ENCODE data around the gene UBASH3A.

Gene UBASH3A

DNA sequence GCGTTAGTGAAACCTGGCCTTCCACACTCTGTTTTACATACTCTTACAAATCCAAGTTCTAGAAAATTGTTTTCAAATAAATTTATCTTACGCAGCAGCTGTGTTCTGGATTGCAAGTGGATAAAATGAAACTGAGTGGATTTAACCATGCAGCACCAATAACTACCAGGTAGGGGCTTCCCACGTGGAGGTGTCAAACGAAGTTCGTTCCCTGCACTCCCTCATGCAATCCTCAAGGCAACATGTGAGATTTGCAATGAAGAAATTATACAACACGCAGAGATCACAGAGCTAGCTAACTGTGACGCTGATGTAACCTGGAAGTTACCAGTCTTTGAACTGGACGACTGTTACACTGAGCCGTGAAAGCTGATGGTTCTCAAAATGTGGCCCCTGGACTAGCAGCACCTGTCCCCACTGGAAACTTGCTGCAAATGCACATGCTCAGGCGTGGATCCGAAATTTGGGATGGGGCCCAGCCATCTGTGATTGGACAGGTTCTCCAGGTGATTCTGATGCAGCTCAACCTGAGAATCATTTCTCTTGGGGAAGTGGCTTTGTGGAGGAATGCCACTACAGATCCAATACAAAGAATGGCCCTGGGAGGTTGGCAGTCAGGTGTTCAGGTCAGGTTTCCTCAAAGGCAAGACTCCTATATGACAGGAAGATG is 56.0 kb downstream of the UBASH3A start:
- CTCF ChIA-PET: interaction anchor here (0.9 kb wide), 1 partner anchor 8 kb away, joined by 3 read pairs; no protein-coding TSS in a partner anchor
- Histone ChIP-seq H3K36me3 (ENCODE audit: control insufficient read depth in 2 of 2, insufficient read depth in 1 of 2, low read length in 2 of 2) (no peaks in the 10 kb centered on the region), H3K4me3 (ENCODE audit: low read depth, low read length) (no peak overlapping the region), H3K27ac (ENCODE audit: extremely low read depth, low read depth, low read length) (no peak overlapping the region), H3K4me1 (ENCODE audit: control insufficient read depth, insufficient read depth, low read length) (peaks cover 6% of the 10 kb centered on the region; the same call in 1 of the 2 replicates), H3K9me3 (ENCODE audit: control insufficient read depth, insufficient read depth, low read depth, low read length) (no peaks in the 10 kb centered on the region)
- POLR2A ChIA-PET: no interaction called here
- TF ChIP-seq, protein P1, sequence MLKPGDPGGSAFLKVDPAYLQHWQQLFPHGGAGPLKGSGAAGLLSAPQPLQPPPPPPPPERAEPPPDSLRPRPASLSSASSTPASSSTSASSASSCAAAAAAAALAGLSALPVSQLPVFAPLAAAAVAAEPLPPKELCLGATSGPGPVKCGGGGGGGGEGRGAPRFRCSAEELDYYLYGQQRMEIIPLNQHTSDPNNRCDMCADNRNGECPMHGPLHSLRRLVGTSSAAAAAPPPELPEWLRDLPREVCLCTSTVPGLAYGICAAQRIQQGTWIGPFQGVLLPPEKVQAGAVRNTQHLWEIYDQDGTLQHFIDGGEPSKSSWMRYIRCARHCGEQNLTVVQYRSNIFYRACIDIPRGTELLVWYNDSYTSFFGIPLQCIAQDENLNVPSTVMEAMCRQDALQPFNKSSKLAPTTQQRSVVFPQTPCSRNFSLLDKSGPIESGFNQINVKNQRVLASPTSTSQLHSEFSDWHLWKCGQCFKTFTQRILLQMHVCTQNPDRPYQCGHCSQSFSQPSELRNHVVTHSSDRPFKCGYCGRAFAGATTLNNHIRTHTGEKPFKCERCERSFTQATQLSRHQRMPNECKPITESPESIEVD (tag by site-specific recombination; IDR thresholded peaks at IDR 0.05): no peak
- TF ChIP-seq ZNF571 (tag by site-specific recombination; IDR thresholded peaks at IDR 0.05) (no peak), ZNF433 (tag by site-specific recombination; IDR thresholded peaks at IDR 0.05; ENCODE audit: low read depth) (no peak), ZNF140 (tag by site-specific recombination; IDR thresholded peaks at IDR 0.05) (no peak), ZFP3 (tag by site-specific recombination; IDR thresholded peaks at IDR 0.05; ENCODE audit: low read depth) (no peak)

DNA sequence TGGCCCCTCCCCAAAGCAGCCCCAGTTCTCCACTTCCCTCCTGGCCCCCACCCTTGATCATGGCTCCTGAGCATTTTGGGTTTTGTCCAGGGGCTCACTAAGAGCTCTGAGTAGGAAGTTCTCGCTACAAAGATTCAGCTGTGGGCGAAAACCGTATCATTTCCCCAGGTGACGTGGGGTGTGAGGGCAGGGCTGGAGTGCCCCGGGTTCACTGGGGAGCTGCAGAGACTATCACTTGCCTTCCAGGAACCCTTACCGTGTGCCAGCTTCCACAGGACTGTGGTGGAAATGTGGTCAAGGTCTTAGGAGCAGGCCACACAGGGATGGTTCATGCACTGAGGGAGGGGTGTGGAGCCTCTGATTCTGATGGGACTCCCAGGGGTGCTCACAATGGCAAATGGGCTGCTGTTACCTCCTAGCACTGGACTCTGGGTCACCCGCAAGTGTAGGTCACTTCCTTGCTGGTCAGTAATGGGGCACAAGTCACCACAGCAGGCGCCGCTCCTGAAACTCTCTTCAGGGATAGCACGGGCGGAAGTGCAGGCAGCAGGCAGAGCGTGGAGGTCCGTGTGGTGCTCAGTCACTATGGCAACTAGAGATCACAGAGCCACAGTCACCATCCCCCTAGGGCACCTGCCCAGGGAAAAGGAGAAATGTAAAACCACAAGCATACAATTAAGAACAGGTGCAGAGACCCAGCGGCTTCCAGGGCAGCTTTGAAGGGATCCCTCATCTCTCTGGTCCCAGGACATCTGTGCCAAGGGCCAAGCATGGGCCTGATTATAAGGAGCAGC is 56.9 kb downstream of the UBASH3A start:
- no peak for TF ChIP-seq SP7 (tag by site-specific recombination; IDR thresholded peaks at IDR 0.05)
- peak; percentile 75 for TF ChIP-seq ZNF341 (tag by site-specific recombination; IDR thresholded peaks at IDR 0.05; ENCODE audit: low read depth)
- CTCF ChIA-PET: interaction anchor here (0.6 kb wide), 1 partner anchor 853 kb away, joined by 5 read pairs; no protein-coding TSS in a partner anchor
- H3K4me1 ChIP-seq (ENCODE audit: control insufficient read depth, insufficient read depth, low read length): peaks cover 6% of the 10 kb centered on the region; the same call in 1 of the 2 replicates
- no peak overlapping the region for H3K4me3 ChIP-seq (ENCODE audit: low read depth, low read length)
- no peak overlapping the region for H3K27ac ChIP-seq (ENCODE audit: extremely low read depth, low read depth, low read length)
- H3K36me3 ChIP-seq (ENCODE audit: control insufficient read depth in 2 of 2, insufficient read depth in 1 of 2, low read length in 2 of 2): no peaks in the 10 kb centered on the region
- POLR2A ChIA-PET: no interaction called here
- H3K9me3 ChIP-seq (ENCODE audit: control insufficient read depth, insufficient read depth, low read depth, low read length): no peaks in the 10 kb centered on the region

DNA sequence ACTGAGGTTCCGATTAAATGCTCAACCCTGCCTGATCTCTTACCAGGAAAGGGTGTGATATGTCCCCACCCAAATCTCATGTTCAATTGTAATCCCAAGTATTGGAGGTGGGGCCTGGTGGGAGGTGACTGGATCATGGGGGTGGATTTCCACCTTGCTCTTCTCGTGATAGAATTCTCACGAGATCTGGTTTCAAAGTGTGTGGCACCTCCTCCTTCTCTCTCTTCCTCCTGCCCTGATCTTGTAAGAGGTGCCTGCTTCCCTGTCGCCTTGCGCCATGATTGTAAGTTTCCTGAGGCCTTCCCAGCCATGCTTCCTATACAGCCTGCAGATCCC is 57.5 kb downstream of the UBASH3A start:
- ChIA-PET POLR2A (no interaction called here), CTCF (interaction anchor here (1.5 kb wide), 1 partner anchor 51 kb away, joined by 4 read pairs; no protein-coding TSS in a partner anchor)
- peaks cover 6% of the 10 kb centered on the region; the same call in 1 of the 2 replicates for H3K4me1 ChIP-seq (ENCODE audit: control insufficient read depth, insufficient read depth, low read length)
- no peaks in the 10 kb centered on the region for H3K9me3 ChIP-seq (ENCODE audit: control insufficient read depth, insufficient read depth, low read depth, low read length)
- H3K27ac ChIP-seq (ENCODE audit: extremely low read depth, low read depth, low read length): no peak overlapping the region
- no peak overlapping the region for H3K4me3 ChIP-seq (ENCODE audit: low read depth, low read length)
- no peaks in the 10 kb centered on the region for H3K36me3 ChIP-seq (ENCODE audit: control insufficient read depth in 2 of 2, insufficient read depth in 1 of 2, low read length in 2 of 2)
- TF ChIP-seq KLF8 (tag by site-specific recombination; IDR thresholded peaks at IDR 0.05) (no peak), ZEB2 (tag by site-specific recombination; IDR thresholded peaks at IDR 0.05) (no peak), ZNF140 (tag by site-specific recombination; IDR thresholded peaks at IDR 0.05) (no peak), ZNF664 (tag by site-specific recombination; IDR thresholded peaks at IDR 0.05) (no peak), ZBTB21 (tag by site-specific recombination; IDR thresholded peaks at IDR 0.05) (no peak), ZNF529 (tag by site-specific recombination; IDR thresholded peaks at IDR 0.05; ENCODE audit: insufficient replicate concordance) (no peak), ZNF792 (tag by site-specific recombination; IDR thresholded peaks at IDR 0.05) (no peak), ZNF146 (tag by site-specific recombination; IDR thresholded peaks at IDR 0.05) (no peak), ZBTB20 (tag by site-specific recombination; IDR thresholded peaks at IDR 0.05) (no peak), ZNF19 (tag by site-specific recombination; IDR thresholded peaks at IDR 0.05; ENCODE audit: low read depth) (no peak)
- TF ChIP-seq, protein P2, sequence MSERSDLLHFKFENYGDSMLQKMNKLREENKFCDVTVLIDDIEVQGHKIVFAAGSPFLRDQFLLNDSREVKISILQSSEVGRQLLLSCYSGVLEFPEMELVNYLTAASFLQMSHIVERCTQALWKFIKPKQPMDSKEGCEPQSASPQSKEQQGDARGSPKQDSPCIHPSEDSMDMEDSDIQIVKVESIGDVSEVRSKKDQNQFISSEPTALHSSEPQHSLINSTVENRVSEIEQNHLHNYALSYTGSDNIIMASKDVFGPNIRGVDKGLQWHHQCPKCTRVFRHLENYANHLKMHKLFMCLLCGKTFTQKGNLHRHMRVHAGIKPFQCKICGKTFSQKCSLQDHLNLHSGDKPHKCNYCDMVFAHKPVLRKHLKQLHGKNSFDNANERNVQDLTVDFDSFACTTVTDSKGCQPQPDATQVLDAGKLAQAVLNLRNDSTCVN (tag by site-specific recombination; optimal IDR thresholded peaks at IDR 0.05): no peak
